ENCODE measurements around the gene TULP4. TPM values are rescaled to one million over a fixed set of nuclear protein-coding genes. Genes with fewer than 3 reads are reported as not detected.
"Not testable (repeated sequence)": the region's sequence is repeated elsewhere in the genome, so short reads cannot be mapped to it uniquely, and the experiment has no call there.

The TULP4 gene
- total RNA-seq, 4 donors from 2014 or later = 59.8 to 99.2 (median 88.6) TPM

DNA sequence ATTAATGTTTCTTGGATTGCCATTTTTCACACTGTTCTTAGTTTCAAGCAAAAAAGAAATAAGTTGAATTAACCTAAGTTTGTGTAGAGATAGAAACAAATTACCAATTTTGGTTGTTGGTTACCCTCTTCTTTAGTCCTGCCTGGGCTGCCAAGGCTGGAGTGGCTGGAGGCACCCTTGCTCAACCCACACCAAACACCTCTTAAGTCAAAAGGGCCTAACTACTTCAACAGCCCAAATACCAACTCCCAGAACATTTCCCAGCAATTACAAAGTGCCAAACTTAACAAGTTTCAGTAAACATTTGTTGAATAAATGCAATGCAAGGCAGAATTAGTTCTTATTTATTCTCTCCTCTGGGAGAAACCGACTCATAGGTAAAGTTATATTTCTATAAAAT lies 209.5 kb downstream of the TULP4 start:
- Histone ChIP-seq H3K27me3 (peaks cover 17 to 26% (median 21%) of the 10 kb centered on the region in 3 donors), H3K4me3 (no peak overlapping the region), H3K36me3 (no peaks in the 10 kb centered on the region), H3K27ac (no peak overlapping the region), H3K4me1 (no peaks in the 10 kb centered on the region), H3K9me3 (no peaks in the 10 kb centered on the region)
- intact Hi-C loops (cut with DNase I; ENCODE audit: low total_unique reads) (no loop called here), in situ Hi-C loops (cut with MboI; ENCODE audit: low sequenced_read_pairs in 4 of 4) (loop anchor here in 3 of 4 donors (25.0 kb wide), 1 partner anchor 309 kb away; no protein-coding TSS in a partner anchor)
- TF ChIP-seq CTCF (IDR thresholded peaks at IDR 0.05 in 4 of 5, conservative IDR thresholded peaks at IDR 0.05 in 1 of 5) = no peak
- TF ChIP-seq POLR2A (IDR thresholded peaks at IDR 0.05) = no peak
- no peak for ATAC-seq
- DNase-seq = no peak

DNA sequence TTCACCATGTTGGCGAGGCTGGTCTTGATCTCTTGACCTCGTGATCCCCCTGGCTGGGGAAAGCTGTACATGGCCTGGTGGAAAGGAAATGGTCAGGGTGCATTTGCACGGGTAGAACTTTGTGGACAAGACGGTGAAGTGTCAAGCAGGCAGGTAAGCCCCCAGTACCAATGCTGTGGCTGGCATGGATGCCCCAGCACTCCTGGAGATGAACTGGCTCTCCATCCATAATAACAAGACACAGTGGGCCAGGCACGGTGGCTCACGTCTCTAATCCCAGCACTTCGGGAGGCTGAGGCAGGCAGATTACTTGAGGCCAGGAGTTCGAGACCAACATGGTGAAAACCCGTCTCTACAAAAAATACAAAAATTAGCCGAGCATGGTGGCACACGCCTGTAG lies 210.4 kb downstream of the TULP4 start:
- in situ Hi-C loops (cut with MboI; ENCODE audit: low sequenced_read_pairs in 4 of 4) (loop anchor here in 3 of 4 donors (25.0 kb wide), 1 partner anchor 310 kb away; no protein-coding TSS in a partner anchor), intact Hi-C loops (cut with DNase I; ENCODE audit: low total_unique reads) (no loop called here)
- ATAC-seq = no peak

DNA sequence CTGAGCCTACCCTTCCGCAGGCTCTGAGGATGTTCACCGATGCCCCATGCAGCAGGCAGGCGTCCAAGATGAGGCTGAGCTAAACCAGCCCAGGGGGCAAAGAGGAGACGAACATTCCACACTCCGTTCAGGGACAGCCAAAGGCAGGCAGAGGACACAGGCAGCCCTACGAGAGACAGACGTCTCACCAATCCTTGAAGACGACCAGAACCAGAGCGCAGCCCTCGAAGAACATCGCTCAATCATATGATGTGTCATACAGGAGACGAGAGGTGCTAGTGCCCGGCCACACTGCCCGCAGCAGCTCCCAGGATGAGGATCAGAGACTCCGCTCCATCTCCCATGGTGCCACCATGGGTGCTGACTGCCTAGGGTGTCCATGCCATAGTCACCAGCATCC lies 212.0 kb downstream of the TULP4 start:
- Histone ChIP-seq H3K4me3 (no peak overlapping the region), H3K27ac (no peak overlapping the region), H3K4me1 (no peaks in the 10 kb centered on the region), H3K9me3 (no peaks in the 10 kb centered on the region), H3K36me3 (no peaks in the 10 kb centered on the region), H3K27me3 (peaks cover 5 to 10% (median 5%) of the 10 kb centered on the region in 3 donors)
- DNase-seq = no peak
- intact Hi-C loops (cut with DNase I; ENCODE audit: low total_unique reads) (no loop called here), in situ Hi-C loops (cut with MboI; ENCODE audit: low sequenced_read_pairs in 4 of 4) (loop anchor here in 3 of 4 donors (25.0 kb wide), 1 partner anchor 312 kb away; no protein-coding TSS in a partner anchor)
- TF ChIP-seq CTCF (IDR thresholded peaks at IDR 0.05 in 4 of 5, conservative IDR thresholded peaks at IDR 0.05 in 1 of 5) (no peak), POLR2A (IDR thresholded peaks at IDR 0.05) (no peak)
- ATAC-seq = no peak

More for the DNA sequence above, 210.4 kb downstream of the TULP4 start:
- TF ChIP-seq POLR2A (IDR thresholded peaks at IDR 0.05) = no peak
- TF ChIP-seq CTCF (IDR thresholded peaks at IDR 0.05 in 4 of 5, conservative IDR thresholded peaks at IDR 0.05 in 1 of 5) = no peak
- Histone ChIP-seq H3K27ac (no peak overlapping the region), H3K9me3 (no peaks in the 10 kb centered on the region), H3K4me3 (no peak overlapping the region), H3K36me3 (no peaks in the 10 kb centered on the region), H3K4me1 (no peaks in the 10 kb centered on the region), H3K27me3 (peaks cover 13 to 22% (median 13%) of the 10 kb centered on the region in 3 donors)
- no peak for DNase-seq

DNA sequence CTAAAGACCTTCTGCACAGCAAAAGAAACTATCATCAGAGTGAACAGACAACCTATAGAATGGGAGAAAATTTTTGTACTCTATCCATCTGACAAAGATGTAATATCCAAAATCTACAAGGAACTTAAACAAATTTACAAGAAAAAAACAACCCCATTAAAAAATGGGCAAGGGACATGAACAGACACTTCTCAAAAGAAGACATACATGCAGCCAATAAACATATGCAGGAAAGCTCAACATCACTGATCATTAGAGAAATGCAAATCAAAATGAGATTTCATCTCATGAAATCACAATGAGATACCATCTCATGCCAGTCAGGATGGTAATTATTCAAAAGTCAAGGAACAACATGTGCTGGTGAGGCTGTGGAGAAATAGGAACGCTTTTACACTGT lies 215.6 kb downstream of the TULP4 start:
- H3K4me1 ChIP-seq; intact Hi-C loops (cut with DNase I; ENCODE audit: low total_unique reads); DNase-seq; ATAC-seq; H3K4me3 ChIP-seq; in situ Hi-C loops (cut with MboI; ENCODE audit: low sequenced_read_pairs in 4 of 4); H3K36me3 ChIP-seq; H3K27me3 ChIP-seq; H3K27ac ChIP-seq; H3K9me3 ChIP-seq: not testable (repeated sequence)

DNA sequence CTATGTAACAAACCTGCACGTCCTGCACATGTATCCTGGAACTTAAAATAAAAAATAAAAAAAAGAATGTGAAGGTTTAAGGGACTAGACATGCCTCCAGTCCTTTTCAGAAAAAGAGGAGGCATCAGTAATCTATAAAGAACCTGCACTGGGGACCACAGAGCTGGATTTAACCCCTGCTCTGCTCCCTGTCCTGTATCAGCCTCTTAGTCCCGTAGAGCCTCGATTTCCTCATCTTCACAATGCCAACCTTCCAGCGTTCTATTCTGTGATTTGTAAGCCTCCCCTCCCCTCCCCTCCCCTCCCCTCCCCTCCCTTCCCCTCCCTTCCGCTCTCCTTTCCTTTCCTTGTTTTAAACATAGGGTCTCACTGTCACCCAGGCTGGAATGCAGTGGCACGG lies 216.6 kb downstream of the TULP4 start:
- Histone ChIP-seq H3K36me3 (no peaks in the 10 kb centered on the region), H3K27me3 (peaks cover 0 to 10% (median 6%) of the 10 kb centered on the region in 3 donors), H3K27ac (no peak overlapping the region), H3K4me3 (no peak overlapping the region), H3K4me1 (no peaks in the 10 kb centered on the region), H3K9me3 (no peaks in the 10 kb centered on the region)
- TF ChIP-seq POLR2A (IDR thresholded peaks at IDR 0.05) (no peak), CTCF (IDR thresholded peaks at IDR 0.05 in 4 of 5, conservative IDR thresholded peaks at IDR 0.05 in 1 of 5) (no peak)
- ATAC-seq (no peak), DNase-seq (no peak)
- in situ Hi-C loops (cut with MboI; ENCODE audit: low sequenced_read_pairs in 4 of 4) (no loop called here), intact Hi-C loops (cut with DNase I; ENCODE audit: low total_unique reads) (no loop called here)

All from gastrocnemius medialis (tissue), 4 donors.